Endodermal cell (in vitro differentiated cells): ENCODE data around the gene MROH2A. TPM values are rescaled to one million over a fixed set of nuclear protein-coding genes. Genes with fewer than 3 reads are reported as not detected.

Source experiments
- DNase-seq: peaks from one replicate; pipeline ENCODE4 v3.0.0-alpha.2; 2017
- H3K27ac ChIP-seq: 2 replicates; pipeline ENCODE4 v1.5.1; 2013; ENCODE audit warnings: mild to moderate bottlenecking, low read depth, low read length, moderate library complexity
- H3K27me3 ChIP-seq: 2 replicates; pipeline ENCODE4 v1.6.1; 2013; ENCODE audit warnings: mild to moderate bottlenecking, low read length, moderate library complexity; ENCODE audit not compliant: insufficient read depth, control insufficient read depth, poor library complexity, severe bottlenecking
- H3K36me3 ChIP-seq: 2 replicates; pipeline ENCODE4 v1.7.0; 2013; ENCODE audit warnings: mild to moderate bottlenecking, low read length, moderate library complexity; ENCODE audit not compliant: control insufficient read depth, insufficient read depth
- H3K4me1 ChIP-seq: one replicate; pipeline ENCODE4 v1.7.0; 2013; ENCODE audit warnings: low read length; ENCODE audit not compliant: control insufficient read depth, insufficient read depth
- H3K4me3 ChIP-seq: 2 replicates; pipeline ENCODE4 v1.5.1; 2013; ENCODE audit warnings: mild to moderate bottlenecking, low read length, moderate library complexity
- H3K9ac ChIP-seq: 2 replicates; pipeline ENCODE4 v1.6.1; 2013; ENCODE audit warnings: mild to moderate bottlenecking, low read length, moderate library complexity; ENCODE audit not compliant: poor library complexity, severe bottlenecking; ENCODE audit errors: extremely low read depth
- H3K9me3 ChIP-seq: 2 replicates; pipeline ENCODE4 v1.6.1; 2013; ENCODE audit warnings: mild to moderate bottlenecking, low read length, moderate library complexity; ENCODE audit not compliant: control insufficient read depth
- H3K27ac Mint-ChIP-seq: 2 replicates; pipeline ENCODE4 v1.8.0; 2020; ENCODE audit warnings: mixed read lengths
- H3K27me3 Mint-ChIP-seq: 2 replicates; pipeline ENCODE4 v1.8.0; 2021; ENCODE audit warnings: mild to moderate bottlenecking, mixed read lengths; ENCODE audit not compliant: insufficient read depth
- H3K36me3 Mint-ChIP-seq: 2 replicates; pipeline ENCODE4 v1.8.0; 2020; ENCODE audit warnings: low read depth, mixed read lengths
- H3K4me1 Mint-ChIP-seq: 2 replicates; pipeline ENCODE4 v1.8.0; 2020; ENCODE audit warnings: mixed read lengths
- H3K4me3 Mint-ChIP-seq: 2 replicates; pipeline ENCODE4 v1.8.0; 2020; ENCODE audit warnings: mild to moderate bottlenecking, moderate library complexity, mixed read lengths
- H3K9me3 Mint-ChIP-seq: 2 replicates; pipeline ENCODE4 v1.8.0; 2020; ENCODE audit warnings: mild to moderate bottlenecking, mixed read lengths
- CTCF ChIP-seq: fragments of 200-600 bp; sonication (generic); conservative IDR thresholded peaks from 2 replicates; pipeline ENCODE4 v1.5.0; 2021; ENCODE audit warnings: antibody characterized with exemption, mild to moderate bottlenecking
- WGBS, 2 experiments: methylation state at CpG; one replicate each; pipeline versions ENCODE4 v1.1.5 to v1.1.7; 2013; ENCODE audit warnings: missing lambda C conversion rate in 2 of 2, mixed read lengths in 1 of 2; ENCODE audit not compliant: insufficient coverage in 1 of 2, insufficient read length in 1 of 2; 5-methylcytosine and 5-hydroxymethylcytosine counted together
- total RNA-seq, 2 donors: library from RNA; stranded (reverse); fragmentation: NEBNext Ultra II Directional in 1 of 2; extraction: Animal tissue kit (Norgen Biotek cat#: 25700) in 1 of 2; gene quantifications; 2 replicates in 1 of 2; 3 replicates in 1 of 2; pipeline ENCODE4 v1.2.1, GENCODE V29; 2021

The MROH2A gene
- total RNA-seq, 2 donors from 2014 or later = not detected

- H3K27ac Mint-ChIP-seq = no peak overlapping the region
- Histone ChIP-seq H3K27ac (no peak overlapping the region), H3K9ac (no peak overlapping the region), H3K27me3 (no peaks in the 10 kb centered on the region), H3K4me3 (no peak overlapping the region), H3K36me3 (no peaks in the 10 kb centered on the region), H3K4me1 (no peaks in the 10 kb centered on the region), H3K9me3 (no peaks in the 10 kb centered on the region)
- no peak for DNase-seq
- no peak overlapping the region for H3K4me3 Mint-ChIP-seq
- H3K4me1 Mint-ChIP-seq = no peaks in the 10 kb centered on the region
- WGBS, 2 experiments = 93 to 96% methylated on average over 15 to 18 of the region's 18 CpGs
- peaks cover 2% of the 10 kb centered on the region for H3K27me3 Mint-ChIP-seq
- no peaks in the 10 kb centered on the region for H3K9me3 Mint-ChIP-seq
- H3K36me3 Mint-ChIP-seq = no peaks in the 10 kb centered on the region
- no peak for TF ChIP-seq CTCF
These were observed 15.5 kb downstream of the MROH2A start for GRCh38 chr2:233793465-233794127.

GRCh38 chr2:233794128-233794658 lies 16.1 kb downstream of the MROH2A start:
- Histone ChIP-seq H3K4me3 (no peak overlapping the region), H3K9me3 (no peaks in the 10 kb centered on the region), H3K9ac (no peak overlapping the region), H3K27me3 (no peaks in the 10 kb centered on the region), H3K4me1 (no peaks in the 10 kb centered on the region), H3K27ac (no peak overlapping the region), H3K36me3 (no peaks in the 10 kb centered on the region)
- 92 to 93% methylated on average over 7 to 17 of the region's 17 CpGs for WGBS, 2 experiments
- H3K9me3 Mint-ChIP-seq = no peaks in the 10 kb centered on the region
- no peaks in the 10 kb centered on the region for H3K36me3 Mint-ChIP-seq
- no peak overlapping the region for H3K4me3 Mint-ChIP-seq
- peak; percentile 40 for DNase-seq
- H3K27ac Mint-ChIP-seq = no peak overlapping the region
- TF ChIP-seq CTCF = no peak
- H3K27me3 Mint-ChIP-seq = peaks cover 2% of the 10 kb centered on the region
- H3K4me1 Mint-ChIP-seq = no peaks in the 10 kb centered on the region

- Histone ChIP-seq H3K4me1 (no peaks in the 10 kb centered on the region), H3K4me3 (no peak overlapping the region), H3K27me3 (no peaks in the 10 kb centered on the region), H3K27ac (no peak overlapping the region), H3K9ac (no peak overlapping the region), H3K9me3 (no peaks in the 10 kb centered on the region), H3K36me3 (no peaks in the 10 kb centered on the region)
- H3K4me3 Mint-ChIP-seq = no peak overlapping the region
- peak; percentile 28 for DNase-seq
- H3K27me3 Mint-ChIP-seq = peaks cover 2% of the 10 kb centered on the region
- 92 to 93% methylated on average over 9 to 13 of the region's 13 CpGs for WGBS, 2 experiments
- no peak for TF ChIP-seq CTCF
- no peak overlapping the region for H3K27ac Mint-ChIP-seq
- peaks cover 3% of the 10 kb centered on the region for H3K9me3 Mint-ChIP-seq
- H3K4me1 Mint-ChIP-seq = no peaks in the 10 kb centered on the region
- H3K36me3 Mint-ChIP-seq = no peaks in the 10 kb centered on the region
These were observed 17.6 kb downstream of the MROH2A start for GRCh38 chr2:233795735-233796171.
